ENCODE data around the gene WT1. TPM values are rescaled to one million over a fixed set of nuclear protein-coding genes. Genes with fewer than 3 reads are reported as not detected.

The WT1 gene
- total and polyA plus RNA-seq, 2 of the 13 experiments (the other 11 are each of a cell fraction or from before 2014, with no cell fraction given), result 0.15 to 0.31 TPM

DNA sequence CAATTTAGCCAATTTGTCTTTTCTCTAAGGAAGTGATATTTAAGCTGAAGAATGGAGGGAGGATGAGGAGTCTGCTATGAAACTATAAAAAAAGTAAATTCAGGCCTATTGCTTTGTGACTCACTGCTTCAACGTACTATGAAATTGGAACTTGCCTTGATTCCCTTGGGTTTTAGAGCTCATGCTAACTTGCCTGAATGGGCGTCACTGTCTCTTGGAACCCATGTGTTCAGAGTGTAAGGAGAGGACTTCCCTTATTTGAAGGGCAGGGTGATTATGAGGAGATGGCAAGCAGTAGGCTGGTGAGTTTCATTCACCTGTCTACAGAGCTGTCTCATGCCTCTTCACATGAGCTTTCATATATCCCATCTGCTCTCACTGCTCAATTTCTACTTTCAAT is 28.7 kb upstream of the WT1 start (continued):
- TF ChIP-seq ZNF281 (CRISPR knock-in tag; IDR thresholded peaks at IDR 0.05; ENCODE audit: borderline replicate concordance), result no peak
- TF ChIP-seq ZNF790 (CRISPR knock-in tag; IDR thresholded peaks at IDR 0.05; ENCODE audit: borderline replicate concordance), result no peak

DNA sequence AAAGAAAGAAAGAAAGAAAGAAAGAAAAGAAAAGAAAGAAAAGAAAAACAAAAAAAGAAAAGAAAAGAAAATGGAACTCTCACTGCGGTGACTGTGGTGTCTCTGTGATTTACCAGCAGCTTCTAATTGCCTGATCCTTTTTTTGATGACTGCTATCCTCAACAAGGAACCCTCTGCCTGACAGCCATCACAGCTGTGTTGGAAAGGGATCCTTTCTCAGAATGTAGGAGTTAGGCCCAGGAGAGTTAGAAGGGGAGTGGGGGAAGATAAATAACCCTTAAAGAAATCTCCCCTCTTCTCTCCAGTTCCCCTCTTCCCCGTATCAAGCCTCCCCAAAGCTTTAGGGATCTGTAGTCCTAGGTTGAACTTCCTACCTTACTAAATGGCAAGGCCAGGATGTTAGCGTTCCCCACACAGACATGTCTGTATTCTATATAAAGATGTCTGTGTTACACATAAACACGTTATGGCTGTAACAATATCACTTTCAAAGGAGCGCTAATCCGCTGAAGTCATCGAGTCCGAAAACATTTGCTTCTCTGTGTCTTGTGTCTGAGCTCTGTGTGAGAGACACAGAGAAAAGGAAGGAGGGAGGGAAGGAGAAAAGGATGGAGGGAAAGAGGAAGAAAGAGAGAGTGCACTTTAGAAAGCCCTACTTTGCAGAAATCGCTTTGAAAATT is 26.8 kb upstream of the WT1 start:
- H4K20me1 ChIP-seq (ENCODE audit: insufficient read depth, low read length), result no peaks in the 10 kb centered on the region
- H3K9ac ChIP-seq (ENCODE audit: insufficient read depth, low read depth, low read length), result no peak overlapping the region
- POLR2A ChIA-PET, result no interaction called here
- H3K79me2 ChIP-seq (ENCODE audit: insufficient read depth, low read length), result no peaks in the 10 kb centered on the region
- DNase-seq (ENCODE audit: low spot score) (no peak), FAIRE-seq (no peak), ATAC-seq (no peak)
- CTCF ChIA-PET (ENCODE audit: low intra/inter-chr PET ratio, low total read pairs), result no interaction called here
- H3K4me1 ChIP-seq (ENCODE audit: insufficient read depth, low read length), result no peaks in the 10 kb centered on the region
- no peaks in the 10 kb centered on the region for H3K9me3 ChIP-seq (ENCODE audit: low read length)
- no peak overlapping the region for H3K27ac ChIP-seq (ENCODE audit: extremely low read length, insufficient read depth, low read length)
- H3K4me2 ChIP-seq (ENCODE audit: low read depth, low read length), result no peak overlapping the region
- in situ Hi-C loops (cut with HindIII; ENCODE audit: extremely low pct_ligation_motif_present, low pct_unique_long_range_greater_than_20kb) (no loop called here), intact Hi-C loops (cut with micrococcal nuclease; ENCODE audit: unreplicated experiment) (no loop called here)
- 0 out of 5 replicates have a peak, but pooled peaks cover 0 to 6% of the 10 kb centered on the region in 2 experiments for H3K27me3 ChIP-seq (ENCODE audit: control insufficient read depth in 1 of 2, insufficient read depth in 2 of 2, low read length in 2 of 2)
- no peak overlapping the region for H3K4me3 ChIP-seq (replicated peaks in 1 of 3; ENCODE audit: insufficient read depth in 1 of 3, low read depth in 2 of 3, low read length in 3 of 3)
- BruUV-seq (replicated peaks), result no TSS peak
- H2AFZ ChIP-seq (ENCODE audit: low read length), result no peak overlapping the region
- TF ChIP-seq U2AF1 (optimal IDR thresholded peaks at IDR 0.05; ENCODE audit: low read depth, low read length) (no peak), HOXA5 (CRISPR knock-in tag; IDR thresholded peaks at IDR 0.05) (no peak), HNF4G (IDR thresholded peaks at IDR 0.05; ENCODE audit: borderline replicate concordance, low read depth, low read length) (no peak), HNF4G (CRISPR knock-in tag; IDR thresholded peaks at IDR 0.05; ENCODE audit: borderline replicate concordance, low read depth) (no peak)
- WGBS (ENCODE audit: low lambda C conversion rate), result 65% methylated on average over 9 of the region's 9 CpGs
- H3K36me3 ChIP-seq (replicated peaks in 1 of 2; ENCODE audit: control insufficient read depth in 1 of 2, insufficient read depth in 2 of 2, low read length in 2 of 2), result no peaks in the 10 kb centered on the region

Measured in HepG2 (cell line).